HCT116 (cell line): ENCODE measurements around the gene MCTP2. TPM values are rescaled to one million over a fixed set of nuclear protein-coding genes. Genes with fewer than 3 reads are reported as not detected.
A peak's percentile ranks its signal among the peaks of the same experiment; 100 is the strongest.

Experiments
- ATAC-seq: fragments of 200-7000 bp; cut with Tn5 transposase; 2 replicates; pipeline ENCODE4 v1.9.1; 2020; ENCODE audit warnings: mild to moderate bottlenecking, moderate library complexity
- BruUV-seq: library from RNA; stranded (reverse); fragments of 400-500 nt; replicated peaks from 2 replicates; lab custom pipeline; 2021; lab: Mats Ljungman, UMichigan
- CTCF ChIA-PET: fragments of 300-600 bp; sonication (Branson Sonifier 250); formaldehyde crosslinking; loops from one replicate; lab custom pipeline; 2021; ENCODE audit warnings: antibody characterized with exemption; lab: Charles Lee
- POLR2A ChIA-PET: fragments of 300-600, 350-600 bp; sonication (Branson Sonifier 250); formaldehyde crosslinking; loops from one replicate; lab custom pipeline; 2021; ENCODE audit warnings: antibody characterized with exemption; lab: Charles Lee
- RAD21 ChIA-PET, 2 experiments: fragments of 300-600 bp; sonication (Branson Sonifier 250); formaldehyde crosslinking; loops; one replicate each; lab custom pipeline; 2023; ENCODE audit warnings: low total read pairs in 2 of 2; ENCODE audit not compliant: uncharacterized antibody in 2 of 2, unreplicated experiment in 2 of 2, low non-redundant PET in 1 of 2; lab: Charles Lee
- DNase-seq: peaks from one replicate; pipeline ENCODE4 v3.0.0-alpha.2; 2010; ENCODE audit warnings: low read depth, low spot score
- H2AFZ ChIP-seq: fragments of 200-600 bp; shearing (Covaris generic), sonication (generic); 2 replicates; pipeline ENCODE4 v1.6.1; 2017; ENCODE audit warnings: low read depth, mixed run types, mixed read lengths, antibody characterized with exemption, low read length; ENCODE audit not compliant: poor library complexity, severe bottlenecking
- H3K27ac ChIP-seq: 2 replicates; pipeline ENCODE4 v1.5.1; 2012; ENCODE audit warnings: low read depth, low read length
- H3K27me3 ChIP-seq: fragments of 200-600 bp; sonication (generic); 2 replicates; pipeline ENCODE4 v1.6.1; 2016; ENCODE audit warnings: mixed run types, low read length, mixed read lengths; ENCODE audit not compliant: insufficient read depth
- H3K36me3 ChIP-seq, 2 experiments: fragments of 200-500 bp in 1 of 2; fragments of 200-600 bp in 1 of 2; sonication (Bioruptor generic) in 1 of 2; sonication (generic) in 1 of 2; 2 replicates each; pipeline versions ENCODE4 v1.5.1 to v1.6.1; 2014 to 2016; ENCODE audit warnings: low read length in 2 of 2, inconsistent platforms in 1 of 2, mixed read lengths in 1 of 2, mixed run types in 1 of 2; ENCODE audit not compliant: insufficient read depth in 2 of 2, control insufficient read depth in 1 of 2
- H3K4me1 ChIP-seq, 2 experiments: fragments of 200-600 bp in 1 of 2; sonication (generic) in 1 of 2; 2 replicates each; pipeline versions ENCODE4 v1.5.1 to v1.6.1; 2012 to 2017; ENCODE audit warnings: low read length in 2 of 2, inconsistent platforms in 1 of 2, mild to moderate bottlenecking in 1 of 2, mixed read lengths in 1 of 2, mixed run types in 1 of 2, moderate library complexity in 1 of 2; ENCODE audit not compliant: insufficient read depth in 2 of 2, control insufficient read depth in 1 of 2
- H3K4me2 ChIP-seq: fragments of 200-600 bp; sonication (generic); 2 replicates; pipeline ENCODE4 v1.6.1; 2017; ENCODE audit warnings: mixed run types, low read length, mixed read lengths
- H3K4me3 ChIP-seq, 2 experiments: fragments of 200-600 bp in 1 of 2; sonication (generic) in 1 of 2; replicated peaks in 1 of 2; 2 replicates each; pipeline ENCODE4 v1.5.1; 2011 to 2016; ENCODE audit warnings: low read length in 2 of 2, control low read depth in 1 of 2, low read depth in 1 of 2, mild to moderate bottlenecking in 1 of 2, mixed read lengths in 1 of 2, mixed run types in 1 of 2
- H3K79me2 ChIP-seq: fragments of 200-600 bp; sonication (generic); 2 replicates; pipeline ENCODE4 v1.6.1; 2017; ENCODE audit warnings: mild to moderate bottlenecking, mixed run types, low read length, moderate library complexity, mixed read lengths; ENCODE audit not compliant: insufficient read depth
- H3K9ac ChIP-seq: fragments of 200-600 bp; sonication (generic); 2 replicates; pipeline ENCODE4 v1.6.1; 2016; ENCODE audit warnings: low read length, mixed read lengths
- H3K9me2 ChIP-seq: fragments of 200-600 bp; sonication (generic), shearing (Covaris generic); 2 replicates; pipeline ENCODE4 v1.6.1; 2017; ENCODE audit warnings: mixed run types, mild to moderate bottlenecking, moderate library complexity; ENCODE audit not compliant: insufficient read depth
- H3K9me3 ChIP-seq, 2 experiments: fragments of 200-500 bp in 1 of 2; fragments of 200-600 bp in 1 of 2; sonication (Bioruptor generic) in 1 of 2; sonication (generic) in 1 of 2; 2 replicates each; pipeline ENCODE4 v1.6.1; 2014 to 2017; ENCODE audit warnings: low read length in 2 of 2, mixed read lengths in 2 of 2, inconsistent platforms in 1 of 2, low read depth in 1 of 2, mild to moderate bottlenecking in 1 of 2, mixed run types in 1 of 2, moderate library complexity in 1 of 2; ENCODE audit not compliant: control insufficient read depth in 1 of 2, insufficient read depth in 1 of 2
- H4K20me1 ChIP-seq: fragments of 200-600 bp; sonication (generic), shearing (Covaris generic); 2 replicates; pipeline ENCODE4 v1.6.1; 2017; ENCODE audit warnings: mixed run types, mild to moderate bottlenecking, moderate library complexity; ENCODE audit not compliant: insufficient read depth
- ATF3 ChIP-seq: IDR thresholded peaks from 2 replicates; pipeline ENCODE4 v1.6.1; 2012
- CBX3 ChIP-seq: IDR thresholded peaks from 2 replicates; pipeline ENCODE4 v1.6.1; 2012; ENCODE audit warnings: low read depth
- CEBPB ChIP-seq: IDR thresholded peaks from 2 replicates; pipeline ENCODE4 v1.6.1; 2012; ENCODE audit warnings: low read depth
- ELF1 ChIP-seq: IDR thresholded peaks from 2 replicates; pipeline ENCODE4 v1.6.1; 2012; ENCODE audit warnings: low read depth, borderline replicate concordance
- EZH2phosphoT487 ChIP-seq: fragments of 200-600 bp; IDR thresholded peaks from 2 replicates; pipeline ENCODE4 v1.6.1; 2018; ENCODE audit warnings: antibody characterized with exemption, borderline replicate concordance
- FOSL1 ChIP-seq: IDR thresholded peaks from 2 replicates; pipeline ENCODE4 v1.6.1; 2012; ENCODE audit warnings: low read depth
- JUND ChIP-seq: IDR thresholded peaks from 2 replicates; pipeline ENCODE4 v1.6.1; 2012
- MAX ChIP-seq: IDR thresholded peaks from 2 replicates; pipeline ENCODE4 v1.6.1; 2012
- POLR2A ChIP-seq: IDR thresholded peaks from 2 replicates; pipeline ENCODE4 v1.7.0; 2011; ENCODE audit warnings: borderline replicate concordance; ENCODE audit not compliant: insufficient read depth, insufficient read length; ENCODE audit errors: extremely low read depth
- POLR2AphosphoS5 ChIP-seq: IDR thresholded peaks from 2 replicates; pipeline ENCODE4 v1.6.1; 2011; ENCODE audit warnings: mild to moderate bottlenecking, low read depth, low read length, moderate library complexity
- RAD21 ChIP-seq: IDR thresholded peaks from 2 replicates; pipeline ENCODE4 v1.6.1; 2012; ENCODE audit warnings: low read depth, mild to moderate bottlenecking
- REST ChIP-seq: IDR thresholded peaks from 2 replicates; pipeline ENCODE4 v1.6.1; 2012; ENCODE audit warnings: low read depth
- SIN3A ChIP-seq: IDR thresholded peaks from 2 replicates; pipeline ENCODE4 v1.6.1; 2012; ENCODE audit warnings: low read depth
- SP1 ChIP-seq: IDR thresholded peaks from 2 replicates; pipeline ENCODE4 v1.6.1; 2012; ENCODE audit warnings: low read depth
- YY1 ChIP-seq: IDR thresholded peaks from 2 replicates; pipeline ENCODE4 v1.6.1; 2011; ENCODE audit warnings: low read length, low read depth, moderate library complexity, mild to moderate bottlenecking; ENCODE audit not compliant: insufficient replicate concordance; ENCODE audit errors: extremely low read depth
- ZBTB33 ChIP-seq: IDR thresholded peaks from 2 replicates; pipeline ENCODE4 v1.6.1; 2011; ENCODE audit warnings: mild to moderate bottlenecking, low read length, moderate library complexity; ENCODE audit not compliant: insufficient replicate concordance; ENCODE audit errors: extremely low read depth
- intact Hi-C: fragments of 100-400 bp; cut with micrococcal nuclease; formaldehyde crosslinking; loops from 2 replicates; pipeline ENCODE4 v1.10.0; 2022
- total RNA-seq: library from RNA; stranded (reverse); gene quantifications from one replicate; pipeline ENCODE4 v1.2.1, GENCODE V29; 2021; ENCODE audit not compliant: unreplicated experiment

MCTP2 gene
- total RNA-seq, 1 experiment from 2014 or later: 12.9 TPM

GRCh38 chr15:94375997-94376396, 144.6 kb downstream of the MCTP2 start:
- DNase-seq: no peak
- Histone ChIP-seq H3K4me1 (no peaks in the 10 kb centered on the region), H3K9me2 (no peaks in the 10 kb centered on the region), H2AFZ (no peak overlapping the region), H3K36me3 (no peaks in the 10 kb centered on the region), H3K27ac (no peak overlapping the region), H3K9ac (no peak overlapping the region), H3K79me2 (no peaks in the 10 kb centered on the region), H3K27me3 (no peaks in the 10 kb centered on the region), H3K4me2 (no peak overlapping the region), H4K20me1 (no peaks in the 10 kb centered on the region; the same call in 1 of the 2 replicates), H3K9me3 (no peaks in the 10 kb centered on the region), H3K4me3 (no peak overlapping the region)
- intact Hi-C loops: no loop called here
- no TSS peak for BruUV-seq
- RAD21 ChIA-PET: no interaction called here
- CTCF ChIA-PET: no interaction called here
- POLR2A ChIA-PET: no interaction called here
- no peak for ATAC-seq
- no peak for TF ChIP-seq POLR2A
- peak; percentile 4; the same call in 1 of the 2 replicates for TF ChIP-seq RAD21

GRCh38 chr15:94379986-94380385, 148.6 kb downstream of the MCTP2 start:
- POLR2A ChIA-PET: no interaction called here
- RAD21 ChIA-PET: no interaction called here
- DNase-seq (no peak), ATAC-seq (no peak)
- Histone ChIP-seq H3K4me2 (no peak overlapping the region), H3K27ac (no peak overlapping the region), H3K4me3 (no peak overlapping the region), H3K9ac (no peak overlapping the region), H3K79me2 (no peaks in the 10 kb centered on the region), H3K9me3 (no peaks in the 10 kb centered on the region), H3K36me3 (no peaks in the 10 kb centered on the region), H2AFZ (no peak overlapping the region), H3K27me3 (no peaks in the 10 kb centered on the region), H4K20me1 (no peaks in the 10 kb centered on the region; the same call in 1 of the 2 replicates), H3K9me2 (0 out of 2 replicates have a peak, but pooled peaks cover 3% of the 10 kb centered on the region), H3K4me1 (no peaks in the 10 kb centered on the region)
- BruUV-seq: no TSS peak
- intact Hi-C loops: no loop called here
- CTCF ChIA-PET: no interaction called here
- no peak for TF ChIP-seq RAD21
- no peak for TF ChIP-seq MAX
- TF ChIP-seq EZH2phosphoT487: no peak
- TF ChIP-seq POLR2A: no peak
- TF ChIP-seq SP1: no peak
- TF ChIP-seq SIN3A: no peak
- no peak for TF ChIP-seq ELF1
- TF ChIP-seq YY1: no peak
- TF ChIP-seq CEBPB: no peak
- TF ChIP-seq POLR2AphosphoS5: no peak
- no peak for TF ChIP-seq ATF3
- no peak for TF ChIP-seq JUND
- no peak for TF ChIP-seq ZBTB33
- TF ChIP-seq FOSL1: no peak
- TF ChIP-seq REST: no peak
- no peak for TF ChIP-seq CBX3
